ENCODE results near the gene ZNF805.
"Not testable (repeated sequence)": the region's sequence is repeated elsewhere in the genome, so short reads cannot be mapped to it uniquely, and the experiment has no call there.

The ZNF805 gene
- 46.7 to 52.6 reads per million in 2 experiments for total RNA-seq

- peak; percentile 96 for DNase-seq (ENCODE audit: low read depth)
Observed at GRCh38 chr19:57240311-57241090, at the start of gene ZNF805. TSS of gene ZNF805 (plus strand) at chr19:57240632. CDS start at chr19:57240892, 260 bp downstream.

GRCh38 chr19:57191141-57192076, 49.0 kb upstream of the ZNF805 start, which contains the start of gene ZNF264:
TSS of gene ZNF264 (plus strand) at chr19:57191500. CDS start at chr19:57191914, 414 bp downstream.
- DNase-seq (ENCODE audit: low read depth): peak; percentile 80

DNA sequence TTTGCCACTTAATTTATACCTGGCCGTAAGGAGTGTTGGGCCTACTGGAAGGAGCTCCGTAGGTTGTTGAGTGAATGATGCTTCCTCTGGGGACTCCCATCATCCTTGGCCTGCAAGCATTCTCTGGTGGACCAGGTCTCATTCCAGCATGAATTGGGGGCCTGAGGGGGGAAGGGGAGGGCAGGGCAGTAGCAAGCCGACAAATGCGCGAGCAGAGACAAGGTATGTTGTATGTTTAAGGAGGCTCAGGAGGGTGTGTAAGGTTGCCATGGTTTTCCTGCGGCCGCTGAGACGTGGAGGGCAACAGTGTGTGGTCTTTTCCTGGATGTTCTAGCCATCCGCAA, 48.4 kb upstream of the ZNF805 start:
- DNase-seq (ENCODE audit: low read depth): no peak

DNA sequence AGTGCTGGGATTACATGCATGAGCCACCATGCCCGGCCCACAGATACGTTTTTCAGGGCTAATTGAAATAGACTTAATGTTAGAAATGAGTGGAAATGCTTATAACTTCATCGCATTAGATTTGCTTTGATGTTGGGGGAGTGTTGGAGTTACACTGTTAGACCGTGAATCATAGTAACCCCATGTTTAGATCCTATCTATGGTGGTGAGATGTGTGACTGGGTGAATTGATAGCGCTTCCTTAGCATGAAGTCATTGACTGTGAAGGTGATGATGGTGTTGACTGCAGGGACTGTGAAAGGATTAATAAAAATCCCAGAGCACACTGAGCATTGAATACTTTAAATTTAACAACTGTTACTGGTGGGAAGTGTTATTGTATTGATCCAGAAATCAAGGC, 47.4 kb upstream of the ZNF805 start:
- no peak for DNase-seq (ENCODE audit: low read depth)

GRCh38 chr19:57197874-57198273, 42.6 kb upstream of the ZNF805 start:
- not testable (repeated sequence) for DNase-seq (ENCODE audit: low read depth)

DNA sequence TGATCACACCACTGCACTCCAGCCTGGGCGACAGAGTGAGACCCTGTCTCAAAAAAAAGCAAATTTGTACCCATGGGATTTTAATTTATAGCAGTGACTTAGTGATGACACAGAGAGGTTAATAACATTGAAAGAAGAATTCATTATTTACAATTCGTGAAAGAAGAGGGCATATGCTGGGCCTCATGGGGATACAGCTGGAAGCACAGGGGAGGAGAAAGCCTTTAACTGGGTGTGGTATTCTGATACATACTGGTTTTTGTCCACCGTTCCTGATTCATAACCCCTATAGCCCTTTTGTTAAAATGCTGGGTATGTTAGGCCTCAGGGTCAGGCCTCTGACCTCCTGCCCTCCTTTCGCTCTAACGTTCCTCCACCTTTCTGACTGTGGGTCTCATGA, 38.3 kb upstream of the ZNF805 start:
- DNase-seq (ENCODE audit: low read depth): no peak

DNA sequence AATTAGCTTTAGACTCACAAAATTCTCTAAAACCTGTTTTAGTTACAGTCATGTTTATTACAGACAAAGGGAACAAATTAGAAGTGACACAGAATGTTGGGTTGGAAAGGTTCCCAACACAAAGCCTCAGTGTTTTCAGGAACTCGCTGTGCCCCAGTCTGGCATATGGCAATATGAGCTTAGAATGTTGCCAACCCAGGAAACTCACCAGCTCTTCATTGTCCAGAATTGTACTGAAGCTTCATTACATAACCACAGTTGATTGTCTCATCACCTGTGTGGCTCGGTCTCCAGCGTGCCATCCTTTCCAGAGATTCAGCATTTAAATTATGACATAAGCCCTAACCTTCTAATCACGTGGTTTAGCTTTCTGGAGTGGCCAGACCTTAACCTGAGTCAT, 30.1 kb upstream of the ZNF805 start:
- DNase-seq (ENCODE audit: low read depth): no peak

GRCh38 chr19:57212109-57212508, 28.3 kb upstream of the ZNF805 start:
- no peak for DNase-seq (ENCODE audit: low read depth)

- DNase-seq (ENCODE audit: low read depth): no peak
Observed at GRCh38 chr19:57227502-57227901, 12.9 kb upstream of the ZNF805 start.

DNA sequence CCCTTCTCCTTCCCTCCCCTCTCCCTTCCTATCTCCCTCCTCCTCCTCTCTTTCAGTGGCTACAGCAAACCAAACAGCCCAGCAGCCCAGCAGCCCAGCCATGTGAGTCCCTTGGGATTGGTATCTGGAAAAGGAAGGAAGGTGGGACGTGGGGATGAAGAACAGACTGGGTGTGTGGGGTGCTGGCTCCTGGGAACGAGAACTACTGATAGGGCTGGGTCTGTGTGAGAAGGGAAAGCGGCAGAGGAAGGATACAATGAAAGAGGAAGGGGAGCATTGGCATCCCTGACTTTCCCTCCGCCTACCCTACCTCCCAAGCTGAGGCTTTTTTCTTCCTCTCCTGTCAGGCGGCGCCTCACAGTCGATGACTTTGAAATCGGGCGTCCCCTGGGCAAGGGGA, 8.7 kb upstream of the ZNF805 start:
- no peak for DNase-seq (ENCODE audit: low read depth)

DNA sequence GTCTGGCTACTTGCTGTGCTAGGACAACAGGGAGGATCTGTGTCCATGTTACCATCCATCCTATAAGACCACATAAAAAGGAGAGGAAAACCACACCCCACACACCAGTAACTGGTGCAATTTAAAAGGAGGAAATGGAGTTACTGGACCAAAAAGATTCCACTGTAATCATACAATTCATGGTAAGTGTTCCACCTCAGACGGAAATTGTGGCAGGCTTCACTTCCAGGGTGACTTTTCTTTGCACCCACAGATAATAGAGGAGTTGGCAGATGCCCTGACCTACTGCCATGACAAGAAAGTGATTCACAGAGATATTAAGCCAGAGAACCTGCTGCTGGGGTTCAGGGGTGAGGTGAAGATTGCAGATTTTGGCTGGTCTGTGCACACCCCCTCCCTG, 7.2 kb upstream of the ZNF805 start:
- DNase-seq (ENCODE audit: low read depth): no peak

DNA sequence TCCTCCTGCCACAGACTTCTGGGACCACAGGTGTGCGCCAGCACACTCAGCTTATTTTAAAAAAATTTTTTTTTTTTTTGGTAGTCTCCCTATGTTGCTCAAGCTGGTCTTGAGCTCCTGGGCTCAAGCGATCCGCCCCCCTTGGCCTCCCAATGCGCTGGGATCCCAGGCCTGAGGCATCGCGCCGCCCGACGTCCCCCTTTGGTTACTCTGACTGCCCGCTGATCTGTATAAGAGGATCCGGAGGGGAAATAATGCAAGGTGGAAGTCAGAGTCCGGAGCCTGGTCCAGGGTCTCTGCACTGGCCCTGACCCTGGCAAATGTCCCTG, 486 bp upstream of the ZNF805 start:
- no peak for DNase-seq (ENCODE audit: low read depth)

- no peak for DNase-seq (ENCODE audit: low read depth)
Observed at GRCh38 chr19:57241176-57241575, 744 bp downstream of the ZNF805 start.

DNA sequence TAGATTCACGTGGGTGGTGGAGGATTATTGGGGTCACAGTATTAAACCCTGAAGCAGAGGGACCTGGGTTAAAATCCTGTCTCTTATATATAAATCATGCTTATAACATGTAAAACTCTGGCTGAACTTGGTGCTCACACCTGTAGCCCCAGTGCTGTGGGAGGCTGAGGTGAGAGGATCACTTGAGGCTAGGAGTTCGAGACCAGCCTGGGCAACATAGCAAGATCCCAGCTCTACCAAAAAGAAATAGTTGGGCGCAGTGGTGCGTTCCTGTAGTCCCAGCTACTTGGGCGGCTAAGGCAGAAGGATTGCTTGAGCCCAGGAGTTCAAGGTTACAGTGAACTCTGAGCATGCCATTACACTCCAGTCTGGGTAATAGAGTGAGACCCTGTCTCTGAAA, 2.4 kb downstream of the ZNF805 start:
- no peak for DNase-seq (ENCODE audit: low read depth)

DNA sequence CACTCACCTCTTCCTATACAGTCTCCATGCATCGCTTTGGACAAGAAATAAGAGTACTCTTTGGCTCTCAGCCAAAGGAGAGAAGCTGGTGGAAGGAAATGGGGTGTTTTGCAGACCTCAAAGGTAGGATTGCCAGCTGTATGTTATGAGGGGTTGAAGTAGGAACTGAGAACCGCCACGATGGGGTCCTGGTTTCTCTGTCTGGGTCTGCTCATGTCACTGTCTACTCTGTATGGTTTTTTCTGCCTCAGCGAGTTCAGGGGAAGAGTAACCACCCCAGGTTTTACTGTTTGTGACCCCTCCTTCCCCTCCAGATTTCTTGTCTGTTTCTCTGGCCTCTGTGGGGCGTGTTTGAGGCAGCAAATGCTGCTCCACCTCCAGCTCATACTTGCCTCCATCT, 4.1 kb downstream of the ZNF805 start:
- DNase-seq (ENCODE audit: low read depth): no peak

GRCh38 chr19:57245066-57245465, 4.6 kb downstream of the ZNF805 start:
- no peak for DNase-seq (ENCODE audit: low read depth)

- no peak for DNase-seq (ENCODE audit: low read depth)
Observed at GRCh38 chr19:57245959-57246358, 5.5 kb downstream of the ZNF805 start.

DNA sequence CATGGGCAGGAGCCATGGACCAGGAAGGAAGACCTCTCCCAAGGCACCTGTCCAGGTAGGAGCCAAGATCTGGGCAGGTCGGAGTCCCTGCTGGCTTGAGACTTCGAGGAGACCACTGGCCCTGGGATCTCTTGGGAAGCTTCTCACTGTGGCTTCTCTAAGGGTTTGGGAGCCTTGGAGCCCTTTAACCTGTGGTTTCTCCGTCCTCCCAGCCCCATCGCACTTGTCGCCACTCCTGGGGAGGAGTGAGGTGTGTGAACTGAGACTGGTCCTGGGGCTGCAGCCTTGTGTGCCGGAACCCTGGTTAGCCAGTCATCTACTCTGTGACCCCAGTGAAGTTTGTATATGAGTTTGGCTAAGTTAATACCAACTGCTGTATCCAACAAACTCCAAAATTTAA, 8.2 kb downstream of the ZNF805 start:
- DNase-seq (ENCODE audit: low read depth): no peak

DNA sequence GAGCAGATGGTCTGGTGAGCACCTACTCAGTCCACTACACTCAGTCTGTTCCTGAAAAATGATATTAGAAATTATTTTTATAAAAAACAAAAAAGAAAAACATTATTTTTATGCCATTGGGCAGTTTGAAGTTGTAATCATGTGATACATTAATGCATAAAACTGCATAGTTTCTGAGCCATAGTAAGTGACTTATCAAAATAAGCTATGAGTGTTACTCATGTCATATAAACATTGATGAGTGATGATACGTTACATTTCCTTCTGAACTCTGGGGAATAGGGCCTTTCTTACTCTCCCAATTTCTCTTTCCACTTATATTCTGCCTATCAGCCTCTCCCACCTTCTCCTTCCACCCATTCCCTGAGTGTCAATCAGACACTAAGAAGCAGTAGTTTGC, 8.9 kb downstream of the ZNF805 start:
- no peak for DNase-seq (ENCODE audit: low read depth)

DNA sequence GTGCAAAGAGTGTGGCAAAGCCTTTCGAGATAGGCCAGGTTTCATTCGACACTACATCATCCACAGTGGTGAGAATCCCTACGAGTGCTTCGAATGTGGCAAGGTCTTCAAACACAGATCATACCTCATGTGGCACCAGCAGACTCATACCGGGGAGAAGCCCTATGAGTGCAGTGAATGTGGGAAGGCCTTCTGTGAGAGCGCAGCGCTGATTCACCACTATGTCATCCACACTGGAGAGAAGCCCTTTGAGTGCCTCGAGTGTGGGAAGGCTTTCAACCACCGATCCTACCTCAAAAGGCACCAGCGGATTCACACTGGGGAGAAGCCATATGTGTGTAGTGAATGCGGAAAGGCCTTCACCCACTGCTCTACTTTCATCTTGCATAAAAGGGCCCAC, 13.3 kb downstream of the ZNF805 start:
- not testable (repeated sequence) for DNase-seq (ENCODE audit: low read depth)

DNA sequence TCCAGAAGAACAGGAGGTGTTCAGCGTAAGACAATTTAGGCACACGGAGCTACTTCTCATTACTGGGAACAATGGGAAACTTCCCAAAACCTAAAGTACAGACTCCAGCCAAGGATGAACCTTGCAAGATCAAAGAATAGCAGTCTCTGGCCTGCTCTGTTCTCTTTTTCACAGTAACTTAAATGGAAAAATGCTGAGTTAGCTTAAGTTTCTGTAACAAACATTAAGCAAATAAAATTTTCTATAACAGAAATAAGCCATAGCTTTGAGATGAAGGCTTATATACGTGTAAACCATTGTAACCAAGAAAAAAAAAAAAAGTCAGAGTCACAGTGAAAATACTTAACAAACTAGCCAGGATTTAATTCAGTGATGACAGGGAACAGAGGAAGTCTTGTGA, 21.6 kb downstream of the ZNF805 start:
- DNase-seq (ENCODE audit: low read depth): no peak

DNA sequence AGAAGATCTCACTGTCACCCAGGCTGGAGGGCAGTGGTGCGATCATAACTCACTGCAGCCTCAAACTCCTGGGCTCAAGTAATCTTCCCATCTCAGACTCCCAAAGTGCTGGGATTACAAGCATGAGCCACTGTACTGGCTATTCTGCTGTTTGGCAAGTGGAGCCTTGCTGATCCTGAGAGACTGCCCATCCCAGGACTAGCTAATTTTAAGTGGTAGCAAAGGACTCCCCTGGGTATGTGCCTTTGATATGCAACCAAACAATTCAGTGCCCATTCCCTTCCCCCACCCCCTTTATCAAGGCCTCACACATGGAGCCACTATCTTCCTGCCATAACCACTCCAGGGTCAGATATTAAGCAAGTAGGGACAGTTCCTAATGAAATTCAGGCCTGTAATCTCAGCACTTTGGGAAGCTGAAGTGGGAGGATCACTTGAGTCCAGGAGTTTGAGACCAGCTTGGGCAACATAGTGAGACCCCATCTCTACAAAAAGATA, 22.9 kb downstream of the ZNF805 start:
- DNase-seq (ENCODE audit: low read depth): no peak

DNA sequence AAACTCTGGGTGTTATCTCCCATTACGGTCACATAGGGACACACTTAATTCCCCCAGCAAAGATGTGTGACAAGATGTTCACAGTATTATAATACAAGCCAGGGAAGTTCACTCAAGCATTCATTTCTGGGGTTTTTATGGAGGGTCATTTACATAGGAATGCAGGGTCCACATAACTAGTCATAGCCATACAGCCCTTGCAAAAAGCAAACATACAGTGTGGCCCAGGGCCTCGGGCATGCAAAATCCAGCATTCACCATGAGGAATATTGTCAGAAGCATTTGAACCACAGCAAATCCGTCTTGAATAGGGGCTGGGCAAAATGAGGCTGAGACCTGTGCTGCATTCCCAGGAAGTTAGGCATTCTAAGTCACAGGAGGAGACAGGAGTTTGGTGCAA, 26.9 kb downstream of the ZNF805 start:
- DNase-seq (ENCODE audit: low read depth): no peak
